ENCODE measurements around the gene LIF.

The LIF gene

DNA sequence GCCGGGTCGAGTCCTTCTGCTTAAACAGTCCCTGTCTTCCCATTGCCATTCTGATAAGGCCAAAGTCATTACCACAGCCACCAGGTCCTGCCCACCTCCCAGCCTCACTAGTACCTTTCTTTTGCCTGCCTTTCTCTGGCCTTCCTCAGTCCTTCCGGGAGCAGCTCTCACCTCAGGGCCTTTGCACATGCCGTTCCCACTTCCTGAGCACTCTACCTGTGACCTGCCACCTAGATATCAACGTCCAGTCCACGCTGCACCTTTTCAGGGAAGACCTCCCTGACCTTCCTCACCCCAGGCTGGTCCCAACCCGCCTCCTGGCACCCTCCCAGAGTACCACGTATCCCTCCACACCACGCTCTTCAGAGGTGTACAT lies 27.9 kb upstream of the LIF start:
- H3K4me2 ChIP-seq (ENCODE audit: low read depth, low read length, poor library complexity, severe bottlenecking) = no peak overlapping the region
- H3F3A ChIP-seq (ENCODE audit: low read depth) = no peaks in the 10 kb centered on the region
- no peaks in the 10 kb centered on the region for H3K79me2 ChIP-seq (ENCODE audit: insufficient read depth, low read length)
- H2AFZ ChIP-seq (ENCODE audit: low read length) = no peak overlapping the region
- TF ChIP-seq EZH2phosphoT487 (IDR thresholded peaks at IDR 0.05; ENCODE audit: borderline replicate concordance) = no peak
- TF ChIP-seq, protein P1, sequence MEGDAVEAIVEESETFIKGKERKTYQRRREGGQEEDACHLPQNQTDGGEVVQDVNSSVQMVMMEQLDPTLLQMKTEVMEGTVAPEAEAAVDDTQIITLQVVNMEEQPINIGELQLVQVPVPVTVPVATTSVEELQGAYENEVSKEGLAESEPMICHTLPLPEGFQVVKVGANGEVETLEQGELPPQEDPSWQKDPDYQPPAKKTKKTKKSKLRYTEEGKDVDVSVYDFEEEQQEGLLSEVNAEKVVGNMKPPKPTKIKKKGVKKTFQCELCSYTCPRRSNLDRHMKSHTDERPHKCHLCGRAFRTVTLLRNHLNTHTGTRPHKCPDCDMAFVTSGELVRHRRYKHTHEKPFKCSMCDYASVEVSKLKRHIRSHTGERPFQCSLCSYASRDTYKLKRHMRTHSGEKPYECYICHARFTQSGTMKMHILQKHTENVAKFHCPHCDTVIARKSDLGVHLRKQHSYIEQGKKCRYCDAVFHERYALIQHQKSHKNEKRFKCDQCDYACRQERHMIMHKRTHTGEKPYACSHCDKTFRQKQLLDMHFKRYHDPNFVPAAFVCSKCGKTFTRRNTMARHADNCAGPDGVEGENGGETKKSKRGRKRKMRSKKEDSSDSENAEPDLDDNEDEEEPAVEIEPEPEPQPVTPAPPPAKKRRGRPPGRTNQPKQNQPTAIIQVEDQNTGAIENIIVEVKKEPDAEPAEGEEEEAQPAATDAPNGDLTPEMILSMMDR (conservative IDR thresholded peaks at IDR 0.05; ENCODE audit: low read length) = no peak
- H3K27me3 ChIP-seq (ENCODE audit: insufficient read depth, low read length, poor library complexity, severe bottlenecking) = no peaks in the 10 kb centered on the region
- H3K4me3 ChIP-seq (ENCODE audit: low read length, poor library complexity, severe bottlenecking) = no peak overlapping the region
- no peaks in the 10 kb centered on the region for H4K20me1 ChIP-seq (ENCODE audit: insufficient read depth, low read length, poor library complexity, severe bottlenecking)
- no peaks in the 10 kb centered on the region for H3K36me3 ChIP-seq (ENCODE audit: insufficient read depth, low read length)
- peaks cover 15% of the 10 kb centered on the region for H3K4me1 ChIP-seq (ENCODE audit: insufficient read depth, low read length, poor library complexity, severe bottlenecking)
- H3K9me3 ChIP-seq (ENCODE audit: insufficient read depth, low read depth, low read length) = no peaks in the 10 kb centered on the region
- H3K9ac ChIP-seq (ENCODE audit: low read depth, low read length, poor library complexity, severe bottlenecking) = no peak overlapping the region
- no peaks in the 10 kb centered on the region for H3K9me2 ChIP-seq (replicated peaks; ENCODE audit: low read depth, low read length)

DNA sequence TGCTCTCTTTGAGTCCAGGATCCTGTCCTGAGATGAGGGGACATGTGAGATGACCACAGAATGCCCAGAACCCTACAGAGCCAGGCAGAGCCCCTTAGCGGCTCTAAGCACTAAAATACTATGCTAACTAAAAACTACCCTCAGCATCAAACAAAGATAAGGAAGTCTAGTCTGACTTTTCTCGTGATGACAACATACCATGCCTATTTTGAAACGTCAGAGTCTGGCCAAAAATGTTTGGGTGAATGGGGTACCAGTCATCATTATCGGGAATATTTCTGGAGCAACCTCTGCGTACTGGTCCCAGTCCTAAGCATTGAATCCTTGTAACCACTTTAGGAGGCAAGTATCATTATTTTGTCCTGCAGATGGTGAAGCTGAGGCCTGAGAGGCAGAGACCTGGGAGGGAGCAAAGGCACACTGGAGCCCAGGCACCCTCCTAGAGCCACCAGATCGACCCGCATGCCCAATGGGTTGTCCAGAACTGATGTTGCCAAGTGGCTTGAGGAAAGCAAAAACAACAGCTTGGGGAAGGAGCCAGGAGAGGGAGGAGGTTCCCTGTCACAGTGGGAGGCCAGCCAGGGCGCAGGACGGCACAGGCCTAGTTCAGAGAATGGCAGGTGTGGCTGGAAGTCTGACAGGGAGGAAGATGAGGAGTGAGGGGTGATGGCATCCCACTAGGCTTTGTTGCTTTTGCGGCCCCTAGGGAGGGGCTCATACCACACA lies 27.3 kb upstream of the LIF start:
- H3K9me3 ChIP-seq (ENCODE audit: insufficient read depth, low read depth, low read length) = no peaks in the 10 kb centered on the region
- peaks cover 2% of the 10 kb centered on the region; the same call in 1 of the 2 replicates for H3K79me2 ChIP-seq (ENCODE audit: insufficient read depth, low read length)
- H3K4me1 ChIP-seq (ENCODE audit: insufficient read depth, low read length, poor library complexity, severe bottlenecking) = peaks cover 15% of the 10 kb centered on the region
- no peak overlapping the region for H3K4me3 ChIP-seq (ENCODE audit: low read length, poor library complexity, severe bottlenecking)
- H3K4me2 ChIP-seq (ENCODE audit: low read depth, low read length, poor library complexity, severe bottlenecking) = no peak overlapping the region
- H3K27me3 ChIP-seq (ENCODE audit: insufficient read depth, low read length, poor library complexity, severe bottlenecking) = no peaks in the 10 kb centered on the region
- H3K36me3 ChIP-seq (ENCODE audit: insufficient read depth, low read length) = no peaks in the 10 kb centered on the region; the same call in 1 of the 2 replicates
- H2AFZ ChIP-seq (ENCODE audit: low read length) = no peak overlapping the region
- H4K20me1 ChIP-seq (ENCODE audit: insufficient read depth, low read length, poor library complexity, severe bottlenecking) = no peaks in the 10 kb centered on the region
- H3K9me2 ChIP-seq (replicated peaks; ENCODE audit: low read depth, low read length) = no peaks in the 10 kb centered on the region
- no peaks in the 10 kb centered on the region for H3F3A ChIP-seq (ENCODE audit: low read depth)
- H3K9ac ChIP-seq (ENCODE audit: low read depth, low read length, poor library complexity, severe bottlenecking) = no peak overlapping the region
- TF ChIP-seq, protein P1 (conservative IDR thresholded peaks at IDR 0.05; ENCODE audit: low read length) = no peak
- TF ChIP-seq EZH2phosphoT487 (IDR thresholded peaks at IDR 0.05; ENCODE audit: borderline replicate concordance) = no peak

DNA sequence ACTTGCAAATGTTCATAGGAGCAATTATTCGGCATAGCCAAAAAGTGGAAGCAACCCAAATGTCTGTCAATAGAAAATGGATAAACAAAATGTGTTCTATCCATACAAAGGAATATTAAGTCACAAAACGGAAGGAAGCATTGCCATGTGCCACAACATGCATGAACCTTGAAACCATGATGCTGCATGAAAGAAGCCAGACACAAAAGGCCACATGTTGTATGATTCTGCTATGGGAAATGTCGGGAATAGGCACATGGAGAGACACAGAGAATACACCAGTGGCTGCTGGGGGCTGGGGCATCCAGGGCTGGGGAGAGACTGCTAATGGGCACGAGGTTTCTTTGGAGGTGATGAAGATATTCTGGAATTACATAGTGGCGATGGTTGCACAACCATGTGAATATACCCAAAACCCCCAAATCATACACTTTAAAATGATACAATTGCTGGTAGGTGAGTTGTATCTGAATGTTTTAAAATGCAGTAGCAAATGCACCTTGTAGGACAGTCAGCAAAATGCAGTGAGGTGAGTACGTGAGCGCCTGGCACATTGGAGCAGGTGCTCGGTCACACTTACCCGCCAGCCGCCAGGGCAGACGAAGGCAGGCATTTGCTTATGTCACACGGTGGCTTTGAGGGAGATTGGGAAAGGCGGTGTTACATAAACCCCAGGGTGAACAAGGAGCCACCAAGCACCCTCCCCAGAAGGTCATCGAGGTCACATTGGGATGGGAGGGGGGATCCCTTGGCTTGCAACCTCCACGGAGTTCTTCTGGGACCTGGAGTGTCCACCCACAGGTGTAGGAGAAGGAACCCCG lies 26.4 kb upstream of the LIF start:
- H3K9ac ChIP-seq (ENCODE audit: low read depth, low read length, poor library complexity, severe bottlenecking) = no peak overlapping the region

More for the DNA sequence above, 26.4 kb upstream of the LIF start:
- H3K4me1 ChIP-seq (ENCODE audit: insufficient read depth, low read length, poor library complexity, severe bottlenecking) = peaks cover 18% of the 10 kb centered on the region
- H3F3A ChIP-seq (ENCODE audit: low read depth) = no peaks in the 10 kb centered on the region
- H2AFZ ChIP-seq (ENCODE audit: low read length) = no peak overlapping the region
- H3K4me3 ChIP-seq (ENCODE audit: low read length, poor library complexity, severe bottlenecking) = no peak overlapping the region
- H3K27me3 ChIP-seq (ENCODE audit: insufficient read depth, low read length, poor library complexity, severe bottlenecking) = no peaks in the 10 kb centered on the region
- no peak overlapping the region for H3K4me2 ChIP-seq (ENCODE audit: low read depth, low read length, poor library complexity, severe bottlenecking)
- H3K36me3 ChIP-seq (ENCODE audit: insufficient read depth, low read length) = no peaks in the 10 kb centered on the region; the same call in 1 of the 2 replicates
- peaks cover 11% of the 10 kb centered on the region for H3K79me2 ChIP-seq (ENCODE audit: insufficient read depth, low read length)
- peaks cover under 1% of the 10 kb centered on the region for H4K20me1 ChIP-seq (ENCODE audit: insufficient read depth, low read length, poor library complexity, severe bottlenecking)
- H3K9me3 ChIP-seq (ENCODE audit: insufficient read depth, low read depth, low read length) = no peaks in the 10 kb centered on the region
- TF ChIP-seq, protein P1 (conservative IDR thresholded peaks at IDR 0.05; ENCODE audit: low read length) = no peak
- TF ChIP-seq EZH2phosphoT487 (IDR thresholded peaks at IDR 0.05; ENCODE audit: borderline replicate concordance) = no peak
- no peaks in the 10 kb centered on the region for H3K9me2 ChIP-seq (replicated peaks; ENCODE audit: low read depth, low read length)
